Neural progenitor cell (in vitro differentiated cells): Measurements from ENCODE around the gene NIPAL1. TPM values are rescaled to one million over a fixed set of nuclear protein-coding genes. Genes with fewer than 3 reads are reported as not detected.

Experiments
- DNase-seq: peaks from one replicate; pipeline ENCODE4 v3.0.0-alpha.2; 2016; ENCODE audit warnings: low spot score
- H2AFZ ChIP-seq: fragments of 200-600 bp; sonication (generic); replicated peaks from 2 replicates; pipeline ENCODE4 v1.6.1; 2016; ENCODE audit warnings: antibody characterized with exemption
- H3F3A ChIP-seq: fragments of 200-600 bp; sonication (generic); 2 replicates; pipeline ENCODE4 v1.6.1; 2016; ENCODE audit warnings: antibody characterized with exemption, low read depth
- H3K27ac ChIP-seq: fragments of 200-600 bp; sonication (generic); 2 replicates; pipeline ENCODE4 v1.5.1; 2016; ENCODE audit warnings: mild to moderate bottlenecking
- H3K27me3 ChIP-seq: fragments of 200-600 bp; sonication (generic); 2 replicates; pipeline ENCODE4 v1.6.1; 2016; ENCODE audit warnings: mild to moderate bottlenecking, moderate library complexity
- H3K36me3 ChIP-seq: fragments of 200-600 bp; sonication (generic); 2 replicates; pipeline ENCODE4 v1.5.1; 2016
- H3K4me1 ChIP-seq: fragments of 200-600 bp; sonication (generic); 2 replicates; pipeline ENCODE4 v1.6.1; 2016; ENCODE audit warnings: mixed run types
- H3K4me2 ChIP-seq: fragments of 200-600 bp; sonication (generic); 2 replicates; pipeline ENCODE4 v1.6.1; 2016
- H3K4me3 ChIP-seq: fragments of 200-600 bp; sonication (generic); 2 replicates; pipeline ENCODE4 v1.5.1; 2016
- H3K79me2 ChIP-seq: fragments of 200-600 bp; sonication (generic); 2 replicates; pipeline ENCODE4 v1.6.1; 2016; ENCODE audit warnings: low read depth
- H3K9ac ChIP-seq: fragments of 200-600 bp; sonication (generic); 2 replicates; pipeline ENCODE4 v1.6.1; 2016
- H3K9me3 ChIP-seq: fragments of 200-600 bp; sonication (generic); 2 replicates; pipeline ENCODE4 v1.5.1; 2016; ENCODE audit warnings: low read depth
- H4K20me1 ChIP-seq: fragments of 200-600 bp; sonication (generic); 2 replicates; pipeline ENCODE4 v1.6.1; 2016; ENCODE audit warnings: low read depth
- H3K27ac Mint-ChIP-seq: 3 replicates; pipeline ENCODE4 v1.8.0; 2021; ENCODE audit warnings: mixed read lengths
- H3K27me3 Mint-ChIP-seq: 2 replicates; pipeline ENCODE4 v1.8.0; 2022; ENCODE audit warnings: low read depth, mild to moderate bottlenecking, inconsistent platforms, moderate library complexity, mixed read lengths; ENCODE audit not compliant: insufficient read depth
- H3K36me3 Mint-ChIP-seq: 3 replicates; pipeline ENCODE4 v1.8.0; 2021; ENCODE audit warnings: mixed read lengths
- H3K4me1 Mint-ChIP-seq: 3 replicates; pipeline ENCODE4 v1.8.0; 2021; ENCODE audit warnings: mixed read lengths
- H3K4me3 Mint-ChIP-seq: 3 replicates; pipeline ENCODE4 v1.8.0; 2021; ENCODE audit warnings: mild to moderate bottlenecking, moderate library complexity, mixed read lengths
- H3K9me3 Mint-ChIP-seq: 3 replicates; pipeline ENCODE4 v1.8.0; 2020; ENCODE audit warnings: mixed read lengths
- CTCF ChIP-seq: fragments of 200-600 bp; sonication (generic); IDR thresholded peaks from 2 replicates; pipeline ENCODE4 v1.5.1; 2017; ENCODE audit warnings: antibody characterized with exemption, mild to moderate bottlenecking
- EZH2 ChIP-seq: fragments of 200-600 bp; sonication (generic); IDR thresholded peaks from 2 replicates; pipeline ENCODE4 v1.6.1; 2017; ENCODE audit warnings: antibody characterized with exemption, mild to moderate bottlenecking, moderate library complexity
- EZH2phosphoT487 ChIP-seq: fragments of 200-600 bp; sonication (generic); IDR thresholded peaks from 2 replicates; pipeline ENCODE4 v1.6.1; 2017; ENCODE audit warnings: antibody characterized with exemption
- total RNA-seq: library from RNA; depleted of rRNA; stranded (reverse); fragments of >200 nt; gene quantifications from 2 replicates; pipeline ENCODE4 v1.2.3, GENCODE V29; 2015; ENCODE audit warnings: low replicate concordance

NIPAL1 gene
- total RNA-seq, 1 donor from 2014 or later = 1.2 TPM

- no peaks in the 10 kb centered on the region for H4K20me1 ChIP-seq
- no peaks in the 10 kb centered on the region for H3F3A ChIP-seq
- no peak overlapping the region for H2AFZ ChIP-seq
- no peaks in the 10 kb centered on the region for H3K36me3 Mint-ChIP-seq
- no peak overlapping the region for H3K27ac Mint-ChIP-seq
- no peaks in the 10 kb centered on the region for H3K27me3 Mint-ChIP-seq
- H3K4me3 ChIP-seq = no peak overlapping the region
- no peaks in the 10 kb centered on the region for H3K4me1 Mint-ChIP-seq
- H3K36me3 ChIP-seq = no peaks in the 10 kb centered on the region
- no peak overlapping the region for H3K27ac ChIP-seq
- DNase-seq = no peak
- TF ChIP-seq EZH2 = no peak
- no peak for TF ChIP-seq EZH2phosphoT487
- no peak for TF ChIP-seq CTCF
- H3K79me2 ChIP-seq = no peaks in the 10 kb centered on the region
- H3K27me3 ChIP-seq = no peaks in the 10 kb centered on the region
- no peak overlapping the region for H3K4me3 Mint-ChIP-seq
- H3K9me3 Mint-ChIP-seq = no peaks in the 10 kb centered on the region
- H3K9ac ChIP-seq = no peak overlapping the region
- H3K9me3 ChIP-seq = no peaks in the 10 kb centered on the region
- no peaks in the 10 kb centered on the region for H3K4me1 ChIP-seq
- H3K4me2 ChIP-seq = no peak overlapping the region
Measured at GRCh38 chr4:48085821-48086589, 69.4 kb downstream of the NIPAL1 start.

Other genes with a start within 250 kb of the NIPAL1 start
- 0.12 TPM in 1 of 2 replicates, not detected in the other for gene CORIN, start 178.7 kb upstream of the NIPAL1 start, total RNA-seq
- gene NFXL1, start 102.2 kb upstream of the NIPAL1 start, total RNA-seq = 18.1 and 33.2 TPM in 2 replicates
- 0.37 and 1.5 TPM in 2 replicates for gene CNGA1, start 91 bp upstream of the NIPAL1 start, total RNA-seq
- not detected in 2 replicates for gene TXK, start 117.5 kb downstream of the NIPAL1 start, total RNA-seq